HG03196 (cell line): ENCODE measurements around the gene NDUFB2.
A peak's percentile ranks its signal among the peaks of the same experiment; 100 is the strongest.
"Not testable (repeated sequence)": the region's sequence is repeated elsewhere in the genome, so short reads cannot be mapped to it uniquely, and the experiment has no call there.

Source experiments
- ATAC-seq: cut with Tn5 transposase; IDR thresholded peaks from one replicate; pipeline ENCODE4 v1.9.1; 2021; ENCODE audit not compliant: unreplicated experiment

Gene NDUFB2

DNA sequence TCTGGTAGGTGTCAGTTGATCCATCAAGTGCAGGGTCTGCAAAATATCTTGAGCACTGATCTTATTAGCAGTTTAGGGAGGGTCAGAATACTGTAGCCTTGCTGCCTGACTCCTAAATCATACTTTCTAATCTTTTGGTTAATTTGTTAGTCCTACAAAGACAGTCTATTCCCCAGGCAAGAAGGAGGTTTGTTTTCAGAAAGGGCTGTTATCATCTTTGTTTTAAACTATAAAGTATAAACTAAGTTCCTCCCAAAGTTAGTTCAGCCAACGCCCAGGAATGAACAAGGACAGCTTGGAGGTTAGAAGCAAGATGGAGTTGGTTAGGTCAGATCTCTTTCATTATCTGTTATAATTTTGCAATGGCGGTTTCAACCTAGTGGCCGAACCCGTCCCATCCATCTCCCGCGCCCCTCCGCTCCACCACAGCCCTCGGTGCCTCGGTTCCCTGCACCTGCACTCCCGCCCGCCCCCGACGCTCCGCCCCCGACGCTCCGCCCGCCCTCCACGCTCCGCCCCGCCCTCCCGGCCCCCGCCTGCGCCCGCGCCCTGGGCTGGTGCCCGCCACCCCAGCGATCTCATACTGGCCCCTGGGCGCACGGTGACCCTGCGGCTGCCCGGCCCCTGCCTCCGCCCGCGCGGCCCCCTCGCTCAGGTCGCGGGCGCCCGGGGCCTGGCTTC, 24.0 kb upstream of the NDUFB2 start, which contains the start of gene ADCK2:
ADCK2 (plus strand) TSS at position 564 of the 681 bp plus-strand sequence. CDS start 386 bp downstream, outside the sequence.
- peak; percentile 40 for ATAC-seq

DNA sequence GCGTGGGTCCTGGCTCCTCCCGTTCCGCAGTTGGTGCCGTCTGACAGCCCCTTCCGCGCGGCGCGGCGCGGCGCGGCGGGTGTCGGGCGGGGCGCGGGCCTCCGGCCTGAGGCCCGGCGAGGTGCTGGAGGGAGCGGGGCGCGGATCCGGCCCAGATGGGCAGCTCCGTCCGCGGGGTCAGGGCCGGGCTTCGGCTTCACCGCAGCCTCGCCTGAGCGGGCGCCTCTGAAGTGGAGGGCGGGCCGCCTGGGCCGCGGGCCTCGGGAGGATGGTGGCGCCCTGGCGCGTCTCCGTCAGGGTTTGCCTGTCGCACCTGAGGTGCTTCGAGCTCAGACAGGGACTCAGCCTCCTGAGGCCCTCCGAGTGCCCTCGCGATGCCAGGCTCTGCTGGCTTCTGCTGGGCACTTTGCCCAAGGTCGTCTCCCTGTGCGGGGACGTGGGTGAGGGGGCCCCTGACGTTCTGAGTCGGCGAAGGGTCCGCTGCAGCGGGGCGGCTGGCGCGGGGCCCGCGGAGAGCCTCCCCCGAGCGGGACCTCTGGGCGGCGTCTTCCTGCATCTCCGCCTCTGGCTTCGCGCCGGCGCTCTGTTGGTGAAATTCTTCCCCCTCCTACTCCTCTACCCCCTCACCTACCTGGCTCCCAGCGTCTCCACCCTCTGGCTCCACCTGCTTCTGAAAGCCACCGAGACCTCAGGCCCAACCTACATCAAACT, 23.3 kb upstream of the NDUFB2 start:
- peak; percentile 39 for ATAC-seq

DNA sequence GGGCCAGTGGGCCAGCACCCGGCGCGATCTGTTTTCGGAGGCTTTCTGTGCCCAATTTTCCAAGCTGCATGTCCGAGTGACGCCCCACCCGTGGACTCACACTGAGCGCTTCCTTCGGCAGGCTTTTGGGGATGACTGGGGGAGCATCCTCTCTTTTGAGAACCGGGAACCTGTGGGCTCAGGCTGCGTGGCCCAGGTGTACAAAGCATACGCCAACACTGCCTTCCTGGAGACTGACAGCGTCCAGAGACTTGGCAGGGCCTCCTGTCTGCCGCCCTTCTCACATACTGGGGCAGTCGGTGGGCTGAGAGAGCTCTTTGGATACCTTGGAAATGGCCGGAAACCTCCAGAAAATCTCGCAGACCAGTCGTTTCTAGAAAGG, 22.7 kb upstream of the NDUFB2 start:
- ATAC-seq = no peak

DNA sequence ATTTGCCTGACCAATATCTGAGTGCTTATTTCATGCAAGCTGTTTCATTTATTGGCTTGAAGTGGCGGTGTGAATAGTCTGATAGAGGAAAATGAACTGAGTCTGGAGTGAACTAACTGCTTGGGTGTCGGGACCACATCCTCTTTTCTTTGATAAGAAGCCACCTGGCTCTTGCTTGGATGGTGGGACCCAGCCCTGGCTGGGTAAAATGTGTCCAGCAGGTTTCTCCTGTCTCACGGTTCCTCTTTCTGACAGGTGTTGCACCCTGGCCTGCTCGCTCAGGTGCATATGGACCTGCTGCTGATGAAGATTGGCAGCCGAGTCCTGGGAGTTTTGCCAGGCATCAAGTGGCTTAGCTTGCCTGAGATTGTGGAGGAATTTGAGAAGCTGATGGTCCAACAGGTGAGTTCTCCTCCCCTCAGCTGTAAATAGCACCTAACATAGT, 22.1 kb upstream of the NDUFB2 start:
- ATAC-seq = no peak

GRCh38 chr7:140674899-140675701, 21.4 kb upstream of the NDUFB2 start:
- no peak for ATAC-seq

- no peak for ATAC-seq
These were observed 20.8 kb upstream of the NDUFB2 start for GRCh38 chr7:140675726-140676125.

DNA sequence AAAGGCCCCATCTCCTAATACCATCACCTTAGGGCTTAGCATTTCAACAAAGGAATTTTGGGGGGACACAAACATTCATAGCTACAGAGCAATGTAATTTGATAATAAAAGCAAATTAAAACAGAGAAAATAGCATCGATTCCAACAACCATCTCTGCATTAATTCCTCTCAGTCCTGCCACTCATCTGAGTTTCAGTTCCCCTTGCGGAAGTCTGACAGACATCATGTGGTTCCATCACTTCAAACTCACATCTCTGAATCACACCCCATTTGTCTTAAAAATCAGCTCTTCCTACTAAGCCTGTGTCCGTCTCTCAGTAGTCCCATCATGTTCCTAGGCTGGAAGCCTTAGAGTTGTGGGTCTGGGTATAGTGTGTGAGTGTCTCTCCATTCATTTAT, 20.2 kb upstream of the NDUFB2 start:
- ATAC-seq = peak; percentile 44

- not testable (repeated sequence) for ATAC-seq
These were observed 19.6 kb upstream of the NDUFB2 start for GRCh38 chr7:140676956-140677355.

GRCh38 chr7:140677496-140677895, 19.0 kb upstream of the NDUFB2 start:
- ATAC-seq = no peak

GRCh38 chr7:140678081-140678815, 18.3 kb upstream of the NDUFB2 start:
- ATAC-seq = no peak

GRCh38 chr7:140678816-140679130, 17.7 kb upstream of the NDUFB2 start:
- ATAC-seq = no peak

- no peak for ATAC-seq
These were observed 17.3 kb upstream of the NDUFB2 start for GRCh38 chr7:140679186-140679585.

DNA sequence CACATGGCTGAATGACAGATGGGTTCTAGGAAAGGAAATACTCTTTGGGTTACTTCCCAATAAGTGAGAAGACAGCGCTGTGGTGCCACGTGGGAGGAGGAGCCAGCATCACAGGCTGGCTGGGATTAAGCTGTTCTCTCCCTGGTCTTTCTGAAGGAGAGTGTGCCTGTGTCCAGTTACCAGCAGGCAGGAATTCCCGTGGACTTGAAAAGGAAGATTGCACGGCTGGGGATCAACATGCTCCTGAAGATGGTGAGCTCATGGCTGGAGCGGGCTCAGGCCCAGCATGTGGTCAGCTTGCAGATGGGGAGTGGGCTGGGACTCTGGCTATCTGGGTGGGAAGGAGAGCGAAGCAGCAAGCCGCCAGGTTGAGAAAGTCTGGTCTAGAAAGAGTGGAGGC, 15.6 kb upstream of the NDUFB2 start:
- no peak for ATAC-seq

DNA sequence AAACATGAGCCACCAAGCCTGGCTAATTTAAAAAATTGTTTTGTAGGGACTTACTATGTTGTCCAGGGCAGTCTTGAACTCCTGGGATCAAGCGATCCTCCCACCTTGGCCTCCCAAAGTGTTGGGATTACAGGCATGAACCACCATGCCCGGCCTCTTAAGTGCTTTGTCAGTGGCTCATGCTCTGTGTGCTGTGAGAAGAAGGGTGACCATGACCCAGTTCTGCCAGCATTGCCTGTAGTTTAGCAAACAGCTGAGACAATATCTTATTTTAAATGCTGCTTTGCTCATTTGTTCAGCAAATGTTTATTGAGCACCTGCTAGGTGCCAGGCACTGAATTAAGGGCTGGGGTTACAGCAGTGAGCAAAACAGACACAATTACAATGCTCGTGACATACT, 14.7 kb upstream of the NDUFB2 start:
- no peak for ATAC-seq

DNA sequence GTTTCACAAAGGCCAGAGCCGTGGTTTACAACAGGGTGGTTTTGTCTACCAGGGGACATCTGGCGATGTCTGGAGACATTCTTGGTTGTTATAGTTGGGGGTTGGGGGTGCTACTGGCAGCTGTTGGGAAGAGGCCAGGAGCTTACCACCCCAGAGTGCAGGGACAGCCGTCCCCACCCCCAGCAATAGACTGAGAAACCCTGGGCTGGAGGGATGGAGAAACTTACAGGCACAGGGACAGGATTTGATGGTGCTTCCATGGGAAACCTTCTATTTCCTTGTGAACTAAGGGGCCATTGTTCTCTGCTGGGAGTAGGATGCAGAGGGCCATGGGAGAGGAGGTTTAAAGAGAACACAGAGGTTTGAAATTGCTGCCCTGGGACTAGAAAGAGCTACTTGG, 12.9 kb upstream of the NDUFB2 start:
- no peak for ATAC-seq

DNA sequence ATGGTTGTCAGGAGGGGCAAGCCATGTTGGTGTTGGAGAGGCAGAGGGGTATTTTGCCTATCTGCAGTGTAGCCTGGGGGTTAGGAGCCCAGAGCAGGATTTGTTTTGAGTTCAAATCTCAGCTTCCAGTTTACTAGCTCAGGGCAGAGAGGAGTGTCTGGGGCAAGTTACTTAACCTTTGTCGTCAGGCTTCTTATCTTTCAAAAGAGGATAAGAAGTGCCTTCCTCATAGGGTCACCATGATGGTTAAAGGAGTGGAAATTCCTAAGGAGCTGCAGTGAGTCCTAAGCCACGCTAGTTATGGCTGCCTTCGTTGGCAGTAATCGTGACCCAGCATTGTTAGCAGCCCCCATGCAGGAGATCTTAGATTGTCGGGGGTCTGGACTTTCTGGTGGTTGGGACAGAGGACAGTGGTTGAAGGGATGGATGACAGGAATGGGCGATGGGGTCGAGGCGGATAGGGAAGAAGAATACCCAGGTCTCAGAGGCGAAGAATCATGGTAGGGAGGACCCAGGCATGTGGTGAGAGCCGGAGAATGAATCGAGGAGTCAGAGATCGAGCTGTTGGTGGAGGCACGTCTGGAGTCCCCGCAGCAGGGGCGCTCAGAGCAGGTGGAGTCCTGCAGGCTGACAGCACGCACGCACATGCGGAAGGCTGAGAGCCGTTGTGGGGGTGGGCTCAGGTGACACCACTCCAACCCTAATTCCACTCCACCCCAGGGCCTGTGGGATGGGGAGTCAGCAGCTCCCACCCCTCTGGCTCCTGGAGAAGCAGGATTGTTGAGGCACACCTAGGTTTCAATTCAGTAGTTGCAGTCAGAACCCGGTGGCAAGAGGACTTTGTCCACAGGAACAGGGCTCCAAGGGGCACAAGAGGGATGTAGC, 12.2 kb upstream of the NDUFB2 start:
- no peak for ATAC-seq

DNA sequence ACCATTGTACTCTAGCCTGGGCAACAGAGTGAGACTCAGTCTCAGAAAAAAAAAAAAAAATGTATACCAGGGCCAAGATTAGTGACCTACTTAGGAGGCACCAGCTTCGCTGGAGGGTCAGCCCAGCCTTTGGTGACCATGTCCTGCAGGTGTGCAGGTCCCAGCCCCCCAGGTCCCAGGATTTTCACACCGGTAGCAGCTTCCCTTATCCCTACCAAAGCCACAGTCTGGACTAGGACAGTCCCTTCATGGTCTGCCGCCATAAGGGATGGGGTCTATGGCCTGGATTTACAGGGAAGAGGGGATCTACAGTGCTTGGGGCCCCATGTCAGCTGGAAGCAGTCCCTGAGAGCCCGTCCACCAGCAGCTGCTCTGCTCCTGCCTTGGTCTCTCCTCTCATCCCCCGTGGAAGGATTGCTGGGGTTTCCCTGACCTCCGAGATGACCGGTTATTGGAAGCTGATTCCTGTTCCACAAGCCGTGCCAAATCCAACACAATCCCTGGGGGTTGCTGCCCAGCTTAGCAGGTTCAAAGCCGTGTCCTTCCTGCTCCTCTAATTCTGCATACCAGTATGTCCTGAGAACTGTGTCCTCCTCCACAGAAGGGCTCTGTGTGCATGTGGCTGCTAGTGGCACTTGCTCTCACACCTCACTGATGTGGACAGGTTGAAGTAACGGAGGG, 11.0 kb upstream of the NDUFB2 start:
- ATAC-seq = no peak

DNA sequence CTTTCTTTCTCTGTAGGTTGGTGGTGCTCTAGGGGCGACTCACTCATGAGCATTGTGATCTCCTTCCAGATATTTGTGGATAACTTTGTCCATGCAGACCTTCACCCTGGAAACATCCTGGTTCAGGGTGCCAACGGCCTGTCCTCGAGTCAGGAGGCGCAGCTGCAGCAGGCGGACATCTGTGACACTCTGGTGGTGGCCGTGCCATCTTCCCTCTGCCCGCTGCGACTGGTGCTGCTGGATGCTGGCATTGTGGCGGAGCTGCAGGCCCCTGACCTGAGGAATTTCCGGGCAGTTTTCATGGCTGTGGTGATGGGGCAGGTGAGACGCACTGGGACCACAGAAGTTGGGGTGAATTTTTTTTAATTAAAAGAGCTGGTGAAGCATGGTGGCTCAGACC, 9.6 kb upstream of the NDUFB2 start:
- ATAC-seq = no peak

DNA sequence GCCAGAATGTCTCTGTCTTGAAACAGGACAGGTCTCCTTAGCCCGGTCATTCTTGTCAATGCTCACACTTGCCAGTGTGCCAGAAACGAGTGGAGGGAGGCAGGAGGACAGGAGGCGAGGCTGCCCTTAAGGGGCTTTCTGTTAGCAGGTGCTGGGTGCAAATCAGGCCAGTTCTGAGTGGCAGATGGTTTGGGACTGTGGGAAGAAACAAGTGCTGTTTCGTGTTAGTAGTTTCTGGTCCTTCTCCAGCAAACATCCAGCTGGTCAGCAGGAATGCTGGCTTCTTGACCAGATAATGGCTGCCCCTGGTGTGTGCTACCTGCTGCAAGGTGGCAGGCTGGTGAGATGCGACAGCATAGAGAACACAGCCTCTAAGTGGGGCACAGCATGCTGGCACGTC, 8.2 kb upstream of the NDUFB2 start:
- ATAC-seq = no peak
